ENCODE results near the gene SPIN2A. TPM values are rescaled to one million over a fixed set of nuclear protein-coding genes. Genes with fewer than 3 reads are reported as not detected.

The SPIN2A gene
- total and polyA plus RNA-seq, 10 of the 15 experiments (the other 5 are each of a cell fraction or from before 2014, with no cell fraction given), result 0.09 to 0.45 (median 0.34) TPM; not detected in 1

GRCh38 chrX:57138674-57139073, 1.5 kb upstream of the SPIN2A start:
- no peaks in the 10 kb centered on the region for H3K36me3 ChIP-seq (ENCODE audit: control insufficient read depth in 2 of 2, insufficient read depth in 2 of 2, low read length in 1 of 2)
- no peak for FAIRE-seq
- no peak overlapping the region for H3K9ac ChIP-seq (ENCODE audit: control insufficient read depth, insufficient read depth, low read length)
- no peaks in the 10 kb centered on the region for H3K9me3 ChIP-seq (replicated peaks; ENCODE audit: control insufficient read depth, insufficient read depth, low read length)
- H3K4me1 ChIP-seq (ENCODE audit: control insufficient read depth, insufficient read depth, low read length), result no peaks in the 10 kb centered on the region
- no peaks in the 10 kb centered on the region for H4K20me1 ChIP-seq (ENCODE audit: control insufficient read depth, insufficient read depth)
- H3K27ac ChIP-seq (ENCODE audit: control insufficient read depth, insufficient read depth), result no peak overlapping the region
- TF ChIP-seq IRF4 (IDR thresholded peaks at IDR 0.05; ENCODE audit: low read depth, low read length), result no peak
- TF ChIP-seq RBBP5 (conservative IDR thresholded peaks at IDR 0.05), result no peak
- no peak for TF ChIP-seq WRNIP1 (IDR thresholded peaks at IDR 0.05; ENCODE audit: borderline replicate concordance, low read depth, low read length)
- TF ChIP-seq NBN (IDR thresholded peaks at IDR 0.05), result no peak
- no peak for TF ChIP-seq BCLAF1 (IDR thresholded peaks at IDR 0.05)
- no peak for TF ChIP-seq POLR2AphosphoS5 (IDR thresholded peaks at IDR 0.05; ENCODE audit: low read length)
- TF ChIP-seq HDAC6 (IDR thresholded peaks at IDR 0.05; ENCODE audit: unreplicated experiment), result no peak
- TF ChIP-seq FOXM1 (IDR thresholded peaks at IDR 0.05; ENCODE audit: low read depth, low read length), result no peak
- no peak for TF ChIP-seq PAX8 (IDR thresholded peaks at IDR 0.05)
- no peak for TF ChIP-seq ZNF274 (IDR thresholded peaks at IDR 0.05; ENCODE audit: insufficient read depth, insufficient read length)
- TF ChIP-seq GABPA (IDR thresholded peaks at IDR 0.05; ENCODE audit: low read depth), result no peak
- no peak for TF ChIP-seq BMI1 (IDR thresholded peaks at IDR 0.05; ENCODE audit: borderline replicate concordance)
- no peak for TF ChIP-seq IRF5 (IDR thresholded peaks at IDR 0.05; ENCODE audit: borderline replicate concordance)
- no peak for TF ChIP-seq ZNF24 (IDR thresholded peaks at IDR 0.05)
- no peak for TF ChIP-seq RAD21 (IDR thresholded peaks at IDR 0.05; ENCODE audit: insufficient read depth, low read depth, low read length)
- no peak for TF ChIP-seq CEBPB (IDR thresholded peaks at IDR 0.05; ENCODE audit: borderline replicate concordance in 1 of 2, low read depth in 2 of 2, low read length in 2 of 2)
- TF ChIP-seq MYB (IDR thresholded peaks at IDR 0.05; ENCODE audit: borderline replicate concordance, low read depth, low read length), result no peak
- TF ChIP-seq LARP7 (IDR thresholded peaks at IDR 0.05), result no peak
- no peak for TF ChIP-seq HDAC2 (IDR thresholded peaks at IDR 0.05)
- DNase-seq (ENCODE audit: low read depth, low spot score), result no peak
- ChIA-PET SMC1A (ENCODE audit: uncharacterized antibody, unreplicated experiment) (no interaction called here), CTCF (no interaction called here), POLR2A (no interaction called here), RAD21 (ENCODE audit: unreplicated experiment) (no interaction called here)
- no peaks in the 10 kb centered on the region for H3K79me2 ChIP-seq (ENCODE audit: control insufficient read depth, insufficient read depth, low read length)
- no TSS peak for BruUV-seq (replicated peaks)
- H3K4me2 ChIP-seq (ENCODE audit: control insufficient read depth, insufficient read depth), result no peak overlapping the region
- in situ Hi-C loops (cut with MboI), result loop anchor here (25.0 kb wide), 2 partner anchors 151 to 576 kb away; partner anchors contain the start of genes SPIN3 and UBQLN2
- intact Hi-C loops (cut with micrococcal nuclease; ENCODE audit: unreplicated experiment), result no loop called here
- no peak overlapping the region for H3K4me3 ChIP-seq
- no peak for ATAC-seq
- 45% methylated on average over 4 of the region's 4 CpGs for WGBS (ENCODE audit: insufficient coverage, insufficient replicate concordance, low lambda C conversion rate, missing lambda C conversion rate)
- no peaks in the 10 kb centered on the region for H3K27me3 ChIP-seq (replicated peaks in 1 of 2; ENCODE audit: control insufficient read depth in 2 of 2, insufficient read depth in 2 of 2, low read length in 1 of 2)
- H2AFZ ChIP-seq (ENCODE audit: control insufficient read depth, low read depth, low read length), result no peak overlapping the region

Measured in GM12878 (cell line).